Karpas-422 (cell line): ENCODE data around the gene ELMOD3. TPM values are rescaled to one million over a fixed set of nuclear protein-coding genes. Genes with fewer than 3 reads are reported as not detected.
"Not testable (repeated sequence)": the region's sequence is repeated elsewhere in the genome, so short reads cannot be mapped to it uniquely, and the experiment has no call there.

Experiments used
- DNase-seq: peaks from one replicate; pipeline ENCODE4 v3.0.0-alpha.2; 2015
- H2AFZ ChIP-seq: fragments of 200-600 bp; sonication (generic); 2 replicates; pipeline ENCODE4 v1.6.1; 2014; ENCODE audit warnings: antibody characterized with exemption, low read length, mixed read lengths
- H3K27ac ChIP-seq: fragments of 200-600 bp; sonication (generic); 2 replicates; pipeline ENCODE4 v1.5.1; 2014; ENCODE audit warnings: mild to moderate bottlenecking, low read length, moderate library complexity
- H3K27me3 ChIP-seq: fragments of 200-600 bp; sonication (generic); 2 replicates; pipeline ENCODE4 v1.6.1; 2014; ENCODE audit warnings: low read length, mixed read lengths
- H3K36me3 ChIP-seq: fragments of 200-600 bp; sonication (generic); 2 replicates; pipeline ENCODE4 v1.6.1; 2014; ENCODE audit warnings: low read length, mixed read lengths; ENCODE audit not compliant: insufficient read depth
- H3K4me1 ChIP-seq: fragments of 200-600 bp; sonication (generic); 2 replicates; pipeline ENCODE4 v1.6.1; 2014; ENCODE audit warnings: mild to moderate bottlenecking, low read length, mixed read lengths
- H3K4me2 ChIP-seq: fragments of 200-600 bp; sonication (generic); 2 replicates; pipeline ENCODE4 v1.6.1; 2014; ENCODE audit warnings: low read length, low read depth, mild to moderate bottlenecking; ENCODE audit not compliant: poor library complexity, severe bottlenecking
- H3K4me3 ChIP-seq: fragments of 200-600 bp; sonication (generic); 2 replicates; pipeline ENCODE4 v1.5.1; 2014; ENCODE audit warnings: mild to moderate bottlenecking, antibody characterized with exemption, low read length, mixed read lengths
- H3K79me2 ChIP-seq: fragments of 200-600 bp; sonication (generic); 2 replicates; pipeline ENCODE4 v1.6.1; 2014; ENCODE audit warnings: mild to moderate bottlenecking, low read length, mixed read lengths
- H3K9ac ChIP-seq: fragments of 200-600 bp; sonication (generic); 2 replicates; pipeline ENCODE4 v1.6.0; 2014; ENCODE audit warnings: low read length
- H3K9me2 ChIP-seq: fragments of 200-600 bp; sonication (generic), shearing (Covaris generic); replicated peaks from 2 replicates; pipeline ENCODE4 v1.6.0; 2014; ENCODE audit warnings: mild to moderate bottlenecking, low read length, moderate library complexity; ENCODE audit not compliant: insufficient read depth
- H3K9me3 ChIP-seq: fragments of 300-700, 200-600 bp; sonication (generic); 2 replicates; pipeline ENCODE4 v1.6.1; 2014; ENCODE audit warnings: low read length, mixed read lengths
- H4K20me1 ChIP-seq: fragments of 200-600 bp; sonication (generic); 2 replicates; pipeline ENCODE4 v1.6.1; 2014; ENCODE audit warnings: mild to moderate bottlenecking, antibody characterized with exemption, low read length, low read depth; ENCODE audit not compliant: insufficient read depth
- total RNA-seq: library from RNA; depleted of rRNA; stranded (reverse); fragments of >200 nt; shearing (Covaris generic); gene quantifications from 2 replicates; pipeline ENCODE4 v1.2.3, GENCODE V29; 2014; ENCODE audit warnings: low replicate concordance

Gene ELMOD3
- total RNA-seq, 1 experiment from 2014 or later = 18.6 TPM

- Histone ChIP-seq H3K4me2 (no peak overlapping the region), H3K9me3 (no peaks in the 10 kb centered on the region), H3K4me1 (no peaks in the 10 kb centered on the region), H3K4me3 (no peak overlapping the region), H3K79me2 (no peaks in the 10 kb centered on the region), H3K9me2 (no peaks in the 10 kb centered on the region), H3K9ac (no peak overlapping the region), H3K27ac (no peak overlapping the region), H3K36me3 (0 out of 2 replicates have a peak, but pooled peaks cover 3% of the 10 kb centered on the region), H2AFZ (no peak overlapping the region), H4K20me1 (no peaks in the 10 kb centered on the region), H3K27me3 (no peaks in the 10 kb centered on the region)
- no peak for DNase-seq
Measured at GRCh38 chr2:85369500-85369899, 14.9 kb downstream of the ELMOD3 start.

- no peak for DNase-seq
- Histone ChIP-seq H3K9me2 (no peaks in the 10 kb centered on the region), H3K4me3 (no peak overlapping the region), H4K20me1 (no peaks in the 10 kb centered on the region), H2AFZ (no peak overlapping the region), H3K9ac (no peak overlapping the region), H3K79me2 (no peaks in the 10 kb centered on the region), H3K27me3 (no peaks in the 10 kb centered on the region), H3K4me2 (no peak overlapping the region), H3K9me3 (no peaks in the 10 kb centered on the region), H3K27ac (no peak overlapping the region), H3K4me1 (no peaks in the 10 kb centered on the region), H3K36me3 (0 out of 2 replicates have a peak, but pooled peaks cover 3% of the 10 kb centered on the region)
Measured at GRCh38 chr2:85371045-85371444, 16.5 kb downstream of the ELMOD3 start.

- DNase-seq = no peak
- Histone ChIP-seq H3K9ac (no peak overlapping the region), H3K9me3 (no peaks in the 10 kb centered on the region), H3K4me2 (no peak overlapping the region), H3K27ac (no peak overlapping the region), H3K9me2 (no peaks in the 10 kb centered on the region), H3K4me1 (no peaks in the 10 kb centered on the region), H4K20me1 (no peaks in the 10 kb centered on the region), H3K27me3 (no peaks in the 10 kb centered on the region), H3K4me3 (no peak overlapping the region), H3K36me3 (peaks cover 15% of the 10 kb centered on the region), H2AFZ (no peak overlapping the region), H3K79me2 (no peaks in the 10 kb centered on the region)
Measured at GRCh38 chr2:85376291-85377065, 21.9 kb downstream of the ELMOD3 start.

- Histone ChIP-seq H3K27ac (no peak overlapping the region), H3K9ac (no peak overlapping the region), H3K27me3 (no peaks in the 10 kb centered on the region), H3K9me2 (no peaks in the 10 kb centered on the region), H3K4me3 (no peak overlapping the region), H3K36me3 (peaks cover 15% of the 10 kb centered on the region), H2AFZ (no peak overlapping the region), H3K4me1 (no peaks in the 10 kb centered on the region), H3K79me2 (no peaks in the 10 kb centered on the region), H4K20me1 (no peaks in the 10 kb centered on the region), H3K4me2 (no peak overlapping the region), H3K9me3 (no peaks in the 10 kb centered on the region)
- no peak for DNase-seq
Measured at GRCh38 chr2:85377083-85377482, 22.5 kb downstream of the ELMOD3 start.

DNA sequence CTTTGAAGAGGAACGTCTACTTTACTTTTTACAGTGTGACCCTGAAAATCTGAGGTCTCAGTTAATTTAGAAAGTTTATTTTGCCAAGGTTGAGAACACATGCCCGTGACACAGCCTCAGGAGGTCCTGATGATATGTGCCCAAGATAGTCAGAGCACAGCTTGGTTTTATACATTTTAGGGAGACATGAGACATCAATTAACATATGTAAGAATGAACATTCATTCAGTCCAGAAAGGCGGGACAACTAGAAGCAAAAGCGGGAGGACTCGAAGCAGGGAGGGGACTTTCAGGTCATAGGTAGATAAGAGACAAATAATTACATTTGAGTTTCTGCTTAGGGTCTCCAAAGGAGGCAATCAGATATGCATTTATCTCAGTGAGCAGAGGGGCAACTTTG lies 23.7 kb downstream of the ELMOD3 start:
- no peaks in the 10 kb centered on the region for H4K20me1 ChIP-seq

DNA sequence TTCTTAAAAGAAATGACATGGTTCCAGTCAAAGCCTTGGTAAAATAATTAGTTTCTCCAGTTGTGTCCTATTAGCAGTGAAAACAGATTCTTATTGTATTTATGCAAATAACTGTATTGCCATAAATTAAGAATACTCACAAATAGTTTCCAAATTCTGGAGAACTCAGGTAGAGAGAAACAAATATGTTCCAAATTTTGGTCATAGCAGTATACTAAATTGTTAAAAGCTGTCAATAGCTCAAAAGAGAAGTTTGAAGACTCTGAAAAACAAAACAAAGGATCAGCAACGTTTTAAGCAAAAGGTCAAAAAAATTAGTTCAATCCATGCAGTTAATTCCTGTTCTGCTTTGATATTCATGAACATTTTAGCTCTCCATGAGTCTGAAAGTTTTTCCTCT lies 25.5 kb downstream of the ELMOD3 start:
- no peak overlapping the region for H3K9ac ChIP-seq
- no peak overlapping the region for H3K4me3 ChIP-seq
- H3K36me3 ChIP-seq = peaks cover 15% of the 10 kb centered on the region
- no peaks in the 10 kb centered on the region for H3K9me2 ChIP-seq
- no peak overlapping the region for H3K27ac ChIP-seq
- no peak for DNase-seq
- no peaks in the 10 kb centered on the region for H3K27me3 ChIP-seq
- no peaks in the 10 kb centered on the region for H4K20me1 ChIP-seq
- H3K9me3 ChIP-seq = no peaks in the 10 kb centered on the region
- H2AFZ ChIP-seq = no peak overlapping the region
- no peak overlapping the region for H3K4me2 ChIP-seq
- no peaks in the 10 kb centered on the region for H3K4me1 ChIP-seq
- H3K79me2 ChIP-seq = no peaks in the 10 kb centered on the region

More for the DNA sequence above, 23.7 kb downstream of the ELMOD3 start:
- peaks cover 15% of the 10 kb centered on the region for H3K36me3 ChIP-seq
- no peaks in the 10 kb centered on the region for H3K9me3 ChIP-seq
- H3K27ac ChIP-seq = no peak overlapping the region
- H2AFZ ChIP-seq = no peak overlapping the region
- no peak for DNase-seq
- no peak overlapping the region for H3K4me2 ChIP-seq
- no peaks in the 10 kb centered on the region for H3K9me2 ChIP-seq
- no peaks in the 10 kb centered on the region for H3K79me2 ChIP-seq
- no peak overlapping the region for H3K9ac ChIP-seq
- H3K4me3 ChIP-seq = no peak overlapping the region
- H3K27me3 ChIP-seq = no peaks in the 10 kb centered on the region
- H3K4me1 ChIP-seq = no peaks in the 10 kb centered on the region

- not testable (repeated sequence) for DNase-seq, H3K27me3 ChIP-seq, H3K9ac ChIP-seq, H3K4me1 ChIP-seq, H3K4me2 ChIP-seq, H3K27ac ChIP-seq, H3K4me3 ChIP-seq, H3K9me3 ChIP-seq, H3K9me2 ChIP-seq, H3K36me3 ChIP-seq, H4K20me1 ChIP-seq, H2AFZ ChIP-seq, H3K79me2 ChIP-seq
Measured at GRCh38 chr2:85383151-85383550, 28.6 kb downstream of the ELMOD3 start.

DNA sequence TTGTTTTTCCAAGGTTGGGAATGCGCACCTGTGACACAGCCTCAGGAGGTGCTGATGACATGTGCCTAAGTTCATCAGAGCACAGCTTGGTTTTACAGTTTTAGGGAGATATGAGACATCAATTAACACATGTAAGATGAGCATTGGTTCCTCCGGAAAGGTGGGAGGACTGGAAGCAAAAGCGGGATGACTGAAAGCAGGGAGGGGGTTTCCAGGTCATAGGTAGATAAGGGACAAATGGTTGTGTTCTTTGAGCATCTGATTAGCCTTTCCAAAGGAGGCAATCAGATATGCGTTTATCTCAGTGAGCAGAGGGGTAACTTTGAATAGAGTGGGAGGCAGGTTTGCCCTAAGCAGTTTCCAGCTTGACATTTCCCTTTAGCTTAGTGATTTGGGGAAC lies 29.3 kb downstream of the ELMOD3 start:
- peaks cover 9% of the 10 kb centered on the region for H3K36me3 ChIP-seq
- no peaks in the 10 kb centered on the region for H3K4me1 ChIP-seq
- H4K20me1 ChIP-seq = no peaks in the 10 kb centered on the region

More for the DNA sequence above, 29.3 kb downstream of the ELMOD3 start:
- H3K9me2 ChIP-seq = no peaks in the 10 kb centered on the region
- no peaks in the 10 kb centered on the region for H3K27me3 ChIP-seq
- no peak overlapping the region for H3K4me3 ChIP-seq
- no peak overlapping the region for H2AFZ ChIP-seq
- no peak overlapping the region for H3K27ac ChIP-seq
- no peak overlapping the region for H3K9ac ChIP-seq
- no peaks in the 10 kb centered on the region for H3K9me3 ChIP-seq
- no peak for DNase-seq
- no peaks in the 10 kb centered on the region for H3K79me2 ChIP-seq
- no peak overlapping the region for H3K4me2 ChIP-seq
